Common myeloid progenitor, CD34-positive (primary cell): Measurements from ENCODE around the gene RHOH.

Source experiments
- CTCF ChIA-PET: fragments of 350-600 bp; sonication (Branson Sonifier 250); formaldehyde crosslinking; loops from one replicate; lab custom pipeline; 2021; ENCODE audit warnings: antibody characterized with exemption; lab: Charles Lee
- POLR2A ChIA-PET: fragments of 350-600 bp; sonication (Branson Sonifier 250); formaldehyde crosslinking; loops from one replicate; lab custom pipeline; 2021; ENCODE audit warnings: antibody characterized with exemption; lab: Charles Lee
- DNase-seq, 3 donors: peaks; one replicate each; pipeline versions ENCODE4 v3.0.0 to v3.0.0-alpha.2; 2013
- H3K27ac ChIP-seq, 2 experiments: 1 replicate in 1 of 2; 2 replicates in 1 of 2; pipeline ENCODE4 v1.7.0; 2013; ENCODE audit warnings: inconsistent platforms in 2 of 2, low read length in 2 of 2, mild to moderate bottlenecking in 2 of 2, low read depth in 1 of 2, moderate library complexity in 1 of 2; ENCODE audit not compliant: severe bottlenecking in 2 of 2, insufficient read depth in 1 of 2, poor library complexity in 1 of 2
- H3K27me3 ChIP-seq, 5 experiments: replicated peaks in 2 of 5; 1 replicate in 3 of 5; 2 replicates in 2 of 5; pipeline versions ENCODE4 v1.6.1 to v1.7.0; 2013; ENCODE audit warnings: low read length in 4 of 5, mild to moderate bottlenecking in 2 of 5, moderate library complexity in 2 of 5, inconsistent platforms in 1 of 5; ENCODE audit not compliant: insufficient read depth in 5 of 5, control insufficient read depth in 4 of 5
- H3K36me3 ChIP-seq, 4 experiments: 1 replicate in 2 of 4; 2 replicates in 2 of 4; pipeline versions ENCODE4 v1.6.1 to v1.7.0; 2013; ENCODE audit warnings: low read length in 3 of 4, control low read depth in 1 of 4, mild to moderate bottlenecking in 1 of 4; ENCODE audit not compliant: control insufficient read depth in 4 of 4, insufficient read depth in 4 of 4
- H3K4me1 ChIP-seq, 4 experiments: 1 replicate in 3 of 4; 2 replicates in 1 of 4; pipeline versions ENCODE4 v1.6.1 to v1.7.1; 2013; ENCODE audit warnings: low read length in 3 of 4, mild to moderate bottlenecking in 3 of 4, control low read depth in 1 of 4, inconsistent platforms in 1 of 4, moderate library complexity in 1 of 4; ENCODE audit not compliant: control insufficient read depth in 4 of 4, insufficient read depth in 4 of 4; ENCODE audit errors: control extremely low read depth in 1 of 4
- H3K4me3 ChIP-seq, 7 experiments: 1 replicate in 4 of 7; 2 replicates in 3 of 7; pipeline versions ENCODE4 v1.5.1 to v1.7.0; 2013; ENCODE audit warnings: mild to moderate bottlenecking in 7 of 7, low read length in 6 of 7, moderate library complexity in 6 of 7, inconsistent platforms in 2 of 7, low read depth in 2 of 7, control low read depth in 1 of 7; ENCODE audit not compliant: insufficient read depth in 4 of 7, control insufficient read depth in 1 of 7; ENCODE audit errors: extremely low read depth in 1 of 7
- H3K9me3 ChIP-seq, 5 experiments: 1 replicate in 4 of 5; 2 replicates in 1 of 5; pipeline versions ENCODE4 v1.6.1 to v1.7.1; 2013; ENCODE audit warnings: low read length in 4 of 5, mild to moderate bottlenecking in 2 of 5, inconsistent platforms in 1 of 5, low read depth in 1 of 5, moderate library complexity in 1 of 5; ENCODE audit not compliant: control insufficient read depth in 4 of 5, insufficient read depth in 2 of 5; ENCODE audit errors: control extremely low read depth in 1 of 5
- WGBS: methylation state at CpG from one replicate; pipeline ENCODE4 v1.1.5; 2013; ENCODE audit not compliant: insufficient coverage; 5-methylcytosine and 5-hydroxymethylcytosine counted together

Gene RHOH

GRCh38 chr4:40211224-40212185 lies 14.7 kb downstream of the RHOH start:
- H3K4me1 ChIP-seq: peaks cover 8 to 37% (median 17%) of the 10 kb centered on the region in 4 experiments
- no peak for DNase-seq
- POLR2A ChIA-PET: no interaction called here
- WGBS: 99% methylated on average over 10 of the region's 13 CpGs
- H3K9me3 ChIP-seq: no peaks in the 10 kb centered on the region
- no peak overlapping the region for H3K4me3 ChIP-seq
- CTCF ChIA-PET: interaction anchor here (2.3 kb wide), 1 partner anchor 97 kb away, joined by 6 read pairs; no protein-coding TSS in a partner anchor
- H3K36me3 ChIP-seq: peaks cover 5 to 28% (median 15%) of the 10 kb centered on the region in 4 experiments
- no peaks in the 10 kb centered on the region for H3K27me3 ChIP-seq
- H3K27ac ChIP-seq: peak overlapping the region in 1 of 2 experiments; percentile 1

- CTCF ChIA-PET: interaction anchor here (1.3 kb wide), 1 partner anchor 9 kb away, joined by 4 read pairs; no protein-coding TSS in a partner anchor
- POLR2A ChIA-PET: no interaction called here
- Histone ChIP-seq H3K27ac (no peak overlapping the region), H3K36me3 (peaks cover 5 to 32% (median 19%) of the 10 kb centered on the region in 4 experiments), H3K27me3 (no peaks in the 10 kb centered on the region), H3K4me1 (peaks cover 5 to 27% (median 10%) of the 10 kb centered on the region in 4 experiments), H3K9me3 (no peaks in the 10 kb centered on the region), H3K4me3 (no peak overlapping the region)
- WGBS: no CpG with 5 or more reads among the region's 6 CpGs
- DNase-seq: no peak
Observed at GRCh38 chr4:40212674-40213527, 16.1 kb downstream of the RHOH start.

- no peak for DNase-seq
- Histone ChIP-seq H3K4me3 (no peak overlapping the region), H3K36me3 (peaks cover 5 to 40% (median 27%) of the 10 kb centered on the region in 4 experiments), H3K9me3 (no peaks in the 10 kb centered on the region), H3K27ac (no peak overlapping the region), H3K4me1 (peaks cover 5 to 23% (median 8%) of the 10 kb centered on the region in 4 experiments), H3K27me3 (no peaks in the 10 kb centered on the region)
- CTCF ChIA-PET: interaction anchor here (1.0 to 1.7 kb wide), 3 partner anchors 8 to 94 kb away, joined by 3 to 6 read pairs (median 4); no protein-coding TSS in a partner anchor
- WGBS: 98% methylated on average over 6 of the region's 7 CpGs
- POLR2A ChIA-PET: no interaction called here
Observed at GRCh38 chr4:40214038-40214437, 17.2 kb downstream of the RHOH start.

GRCh38 chr4:40214661-40215418 lies 18.0 kb downstream of the RHOH start:
- no peaks in the 10 kb centered on the region for H3K9me3 ChIP-seq
- no peak overlapping the region for H3K27ac ChIP-seq
- CTCF ChIA-PET: interaction anchor here (1.4 to 1.7 kb wide), 3 partner anchors 15 to 110 kb away, joined by 4 to 6 read pairs (median 5); no protein-coding TSS in a partner anchor
- WGBS: 92% methylated on average over 7 of the region's 9 CpGs
- no peaks in the 10 kb centered on the region for H3K27me3 ChIP-seq
- POLR2A ChIA-PET: no interaction called here
- DNase-seq: no peak
- no peak overlapping the region for H3K4me3 ChIP-seq
- H3K36me3 ChIP-seq: peaks cover 5 to 36% (median 26%) of the 10 kb centered on the region in 4 experiments
- peaks cover 4 to 18% (median 7%) of the 10 kb centered on the region in 4 experiments for H3K4me1 ChIP-seq

- no peak overlapping the region for H3K4me3 ChIP-seq
- H3K4me1 ChIP-seq: peaks cover 4 to 15% (median 7%) of the 10 kb centered on the region in 4 experiments
- WGBS: 100% methylated on average over 1 of the region's 4 CpGs
- H3K36me3 ChIP-seq: peaks cover 1 to 47% (median 32%) of the 10 kb centered on the region in 4 experiments
- H3K9me3 ChIP-seq: peaks cover 0 to 4% (median 2%) of the 10 kb centered on the region in 5 experiments
- CTCF ChIA-PET: interaction anchor here (1.5 kb wide), 1 partner anchor 108 kb away, joined by 5 read pairs; no protein-coding TSS in a partner anchor
- POLR2A ChIA-PET: no interaction called here
- H3K27ac ChIP-seq: peak overlapping the region in 1 of 2 experiments; percentile 38
- no peaks in the 10 kb centered on the region for H3K27me3 ChIP-seq
- no peak for DNase-seq
Observed at GRCh38 chr4:40216622-40217366, 20.0 kb downstream of the RHOH start.

- Histone ChIP-seq H3K4me3 (no peak overlapping the region), H3K4me1 (peaks cover 0 to 6% (median 2%) of the 10 kb centered on the region in 4 experiments), H3K27me3 (no peaks in the 10 kb centered on the region), H3K36me3 (peaks cover 4 to 64% (median 27%) of the 10 kb centered on the region in 4 experiments), H3K27ac (no peak overlapping the region), H3K9me3 (peaks cover 0 to 16% (median 8%) of the 10 kb centered on the region in 5 experiments)
- 100% methylated on average over 1 of the region's 1 CpG for WGBS
- POLR2A ChIA-PET: no interaction called here
- CTCF ChIA-PET: interaction anchor here (1.2 to 2.1 kb wide), 4 partner anchors 8 to 22 kb away, joined by 4 to 5 read pairs (median 5); no protein-coding TSS in a partner anchor
- no peak for DNase-seq
Observed at GRCh38 chr4:40221744-40222143, 24.9 kb downstream of the RHOH start.
